ENCODE measurements around the gene STAC2. TPM values are rescaled to one million over a fixed set of nuclear protein-coding genes. Genes with fewer than 3 reads are reported as not detected.

Gene STAC2
- total RNA-seq, 1 experiment from 2014 or later = not detected

GRCh38 chr17:39236450-39236927 is 10.7 kb upstream of the STAC2 start:
- no peak for DNase-seq (ENCODE audit: low read depth)
- in situ Hi-C loops (cut with HindIII; ENCODE audit: low pct_unique_long_range_greater_than_20kb, low sequenced_read_pairs) = no loop called here

DNA sequence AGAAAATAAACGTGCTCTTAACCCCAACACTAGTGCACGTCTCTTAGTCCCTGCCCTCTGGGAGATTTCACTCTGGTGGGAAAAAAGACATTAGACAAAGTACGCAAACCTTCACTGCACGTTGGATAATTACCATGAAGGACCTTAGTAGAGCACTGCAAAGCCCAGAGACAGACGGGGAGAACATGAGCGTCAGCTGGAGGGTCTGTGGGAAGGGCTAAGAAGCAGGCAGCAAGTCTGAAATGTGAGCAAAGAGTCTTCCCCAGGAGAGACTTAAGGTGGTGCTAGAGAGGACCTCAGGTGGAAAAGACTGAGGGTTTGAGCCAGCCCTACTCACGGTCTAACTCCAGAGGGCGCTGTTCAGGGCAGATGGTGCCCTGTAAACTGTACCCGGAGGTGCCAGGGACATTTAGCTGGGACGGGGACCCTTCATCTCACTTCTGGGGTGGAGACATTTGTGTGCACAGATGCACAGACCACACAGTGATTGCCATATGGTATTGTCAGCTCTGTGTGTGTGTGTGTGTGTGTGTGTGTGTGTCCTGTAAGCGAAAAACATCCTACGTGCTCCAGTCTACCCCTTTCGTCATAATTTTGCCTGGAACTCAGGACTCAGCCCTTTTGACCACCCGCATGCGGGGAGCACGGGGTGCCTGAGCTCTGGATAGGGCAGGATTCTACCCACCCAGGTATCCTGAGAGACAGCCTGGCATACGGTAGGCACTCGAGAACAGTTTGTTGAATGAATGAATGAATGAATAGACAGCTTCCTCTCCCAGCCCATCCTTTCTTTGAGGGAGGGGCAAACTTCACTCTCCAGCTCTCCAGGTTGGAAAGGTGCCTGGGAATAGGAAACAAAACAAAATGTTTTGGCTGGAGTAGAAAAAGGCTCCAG is 10.1 kb upstream of the STAC2 start:
- peak; percentile 33 for DNase-seq (ENCODE audit: low read depth)
- in situ Hi-C loops (cut with HindIII; ENCODE audit: low pct_unique_long_range_greater_than_20kb, low sequenced_read_pairs) = no loop called here

DNA sequence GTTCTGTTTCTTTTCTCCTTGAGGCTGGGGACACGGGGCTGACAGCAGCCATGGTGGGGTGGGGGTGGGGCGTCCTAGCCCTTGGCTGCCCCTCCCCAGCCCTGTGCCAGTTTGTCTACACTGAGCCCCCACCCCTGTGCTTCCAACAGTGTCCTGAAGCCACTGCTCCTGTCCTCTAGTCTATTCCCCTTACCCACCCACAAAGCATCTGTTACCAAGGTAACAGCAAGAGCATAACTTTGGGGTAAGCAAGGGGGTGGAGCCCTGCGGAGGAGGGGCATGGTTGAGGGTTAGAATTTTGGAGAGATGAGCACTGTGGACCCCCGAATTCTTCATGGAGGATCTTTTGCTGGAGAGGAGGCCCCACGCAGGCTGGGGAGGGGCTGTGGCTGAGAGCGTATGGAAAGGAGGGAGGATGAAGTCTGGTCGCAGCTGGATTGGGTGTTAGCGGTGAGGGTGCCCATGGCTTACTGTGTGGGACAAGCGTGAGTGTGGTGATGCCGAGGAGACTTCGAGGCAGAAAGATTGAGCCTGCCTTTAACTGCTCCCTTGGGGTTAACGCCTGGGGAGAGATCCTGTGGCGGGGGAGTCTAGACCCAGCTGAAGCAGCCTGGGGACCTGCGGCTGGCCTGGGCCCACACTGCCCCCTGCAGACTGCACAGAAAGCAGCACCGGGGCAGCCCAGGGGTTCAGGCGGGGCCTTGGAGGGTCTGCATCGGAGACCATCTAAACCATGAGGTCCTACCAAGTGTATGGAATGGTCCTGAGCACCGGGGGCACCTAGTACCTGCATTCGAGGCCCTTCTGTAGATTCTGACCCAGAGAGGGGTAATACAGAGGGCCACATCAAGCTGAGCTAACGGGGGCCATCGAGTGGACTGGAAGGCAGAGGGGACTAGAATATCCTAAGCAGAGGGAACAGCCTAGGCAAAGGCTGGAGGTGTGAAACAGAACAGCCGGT is 6.1 kb upstream of the STAC2 start:
- in situ Hi-C loops (cut with HindIII; ENCODE audit: low pct_unique_long_range_greater_than_20kb, low sequenced_read_pairs) = no loop called here
- no peak for DNase-seq (ENCODE audit: low read depth)

DNA sequence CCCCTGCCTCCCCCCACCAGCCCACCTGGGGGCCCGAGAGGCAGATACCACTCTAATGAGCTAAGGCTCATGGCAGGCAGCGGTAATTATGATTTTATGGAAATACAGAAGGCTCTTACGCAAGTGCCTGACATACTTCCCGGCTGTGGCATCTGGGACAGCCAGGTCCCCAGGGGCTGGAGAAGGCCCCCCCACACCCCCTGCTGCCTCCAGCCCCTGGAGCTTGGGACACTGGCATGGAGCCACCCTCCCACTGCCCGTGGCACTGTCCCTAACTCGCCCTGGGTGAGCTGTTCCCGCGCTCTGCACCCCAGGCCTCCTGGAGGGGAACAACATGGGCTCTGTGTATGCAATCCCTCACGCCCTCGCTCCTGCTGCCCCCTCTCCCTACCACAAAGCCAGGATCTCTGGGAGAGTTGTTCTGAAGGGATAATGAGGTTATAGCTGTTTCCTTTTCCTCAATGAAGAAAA is 5.4 kb upstream of the STAC2 start:
- in situ Hi-C loops (cut with HindIII; ENCODE audit: low pct_unique_long_range_greater_than_20kb, low sequenced_read_pairs) = no loop called here
- no peak for DNase-seq (ENCODE audit: low read depth)

DNA sequence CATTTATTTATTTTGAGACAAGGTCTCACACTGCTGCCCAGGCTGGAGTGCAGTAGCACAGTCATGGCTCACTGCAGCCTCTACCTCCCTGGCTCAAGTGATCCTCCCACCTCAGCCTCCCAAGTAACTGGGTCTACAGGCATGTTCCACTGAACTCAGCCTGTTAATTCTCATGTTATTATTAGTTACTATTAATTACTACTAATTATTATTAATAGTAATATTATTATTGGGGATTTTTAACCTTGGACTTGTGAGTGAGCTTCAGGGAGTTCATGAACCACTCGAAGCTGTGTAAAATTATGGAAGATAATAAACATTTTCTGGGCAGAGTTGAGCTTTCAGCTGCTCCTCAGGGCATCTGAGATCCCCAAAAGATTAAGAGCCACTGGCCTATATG is 4.6 kb upstream of the STAC2 start:
- no peak for DNase-seq (ENCODE audit: low read depth)
- in situ Hi-C loops (cut with HindIII; ENCODE audit: low pct_unique_long_range_greater_than_20kb, low sequenced_read_pairs) = no loop called here

GRCh38 chr17:39229274-39229913 is 3.6 kb upstream of the STAC2 start:
- in situ Hi-C loops (cut with HindIII; ENCODE audit: low pct_unique_long_range_greater_than_20kb, low sequenced_read_pairs) = no loop called here
- no peak for DNase-seq (ENCODE audit: low read depth)

DNA sequence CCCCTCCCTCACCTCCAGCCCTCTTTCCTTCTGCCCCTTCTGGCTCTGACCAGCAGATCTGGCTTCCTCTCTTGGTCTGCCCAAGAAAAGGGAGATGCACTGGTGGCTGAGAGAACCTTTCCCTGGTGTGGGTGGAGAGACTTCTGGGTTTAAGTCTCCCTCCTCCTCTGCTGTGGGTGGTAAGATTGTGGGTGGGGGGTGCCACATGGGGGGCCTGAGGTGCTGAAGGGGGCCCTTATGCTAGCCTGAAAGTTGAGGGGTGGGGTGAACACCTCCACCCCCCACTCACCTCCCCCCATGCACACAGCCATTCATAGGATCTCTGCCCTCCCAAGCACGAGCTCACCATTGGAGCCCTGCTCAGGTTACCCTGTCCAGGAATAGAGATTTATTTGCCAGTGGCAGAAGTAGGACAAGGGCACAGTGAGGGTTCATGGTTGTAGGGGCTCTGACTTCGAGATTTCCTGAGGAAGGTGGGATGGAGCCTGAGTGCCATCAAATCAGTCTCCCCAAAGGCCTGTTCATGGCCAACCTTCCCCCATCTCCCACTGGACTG is 1.7 kb upstream of the STAC2 start:
- no peak for DNase-seq (ENCODE audit: low read depth)

GRCh38 chr17:39225959-39226683 is 376 bp upstream of the STAC2 start:
- DNase-seq (ENCODE audit: low read depth) = peak; percentile 69
- in situ Hi-C loops (cut with HindIII; ENCODE audit: low pct_unique_long_range_greater_than_20kb, low sequenced_read_pairs) = no loop called here

More for the DNA sequence above, 1.7 kb upstream of the STAC2 start:
- in situ Hi-C loops (cut with HindIII; ENCODE audit: low pct_unique_long_range_greater_than_20kb, low sequenced_read_pairs) = no loop called here

DNA sequence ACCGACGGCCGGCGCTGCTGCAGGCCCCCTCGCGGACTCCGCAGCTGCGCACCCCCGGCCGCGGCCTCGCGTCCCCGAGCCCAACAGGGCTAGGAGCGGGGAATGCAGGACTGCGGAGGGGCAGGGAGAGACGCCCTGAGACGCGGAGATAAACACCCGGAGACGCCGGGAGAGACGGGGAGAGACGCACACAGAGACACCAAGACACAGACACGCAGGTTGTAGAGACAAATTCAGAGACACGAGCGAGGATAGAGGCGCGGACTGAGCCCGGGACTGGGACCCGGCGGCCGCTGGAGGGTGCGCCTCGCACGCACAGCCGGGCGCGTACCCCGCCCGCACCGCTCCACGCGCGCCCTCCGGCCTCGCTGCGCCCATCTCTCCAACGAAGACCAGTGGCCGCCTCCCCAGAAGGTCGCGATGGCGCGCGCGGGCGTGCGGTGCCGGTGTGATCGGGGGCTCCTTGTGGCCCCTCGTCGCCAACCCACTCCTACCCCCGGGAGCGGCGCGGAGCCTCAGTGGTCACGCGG is 902 bp downstream of the STAC2 start:
- DNase-seq (ENCODE audit: low read depth) = no peak
- in situ Hi-C loops (cut with HindIII; ENCODE audit: low pct_unique_long_range_greater_than_20kb, low sequenced_read_pairs) = no loop called here

GRCh38 chr17:39223907-39224777 is 1.6 kb downstream of the STAC2 start:
- DNase-seq (ENCODE audit: low read depth) = no peak
- in situ Hi-C loops (cut with HindIII; ENCODE audit: low pct_unique_long_range_greater_than_20kb, low sequenced_read_pairs) = no loop called here

- in situ Hi-C loops (cut with HindIII; ENCODE audit: low pct_unique_long_range_greater_than_20kb, low sequenced_read_pairs) = no loop called here
- DNase-seq (ENCODE audit: low read depth) = no peak
Measured at GRCh38 chr17:39222866-39223834, 2.6 kb downstream of the STAC2 start.

DNA sequence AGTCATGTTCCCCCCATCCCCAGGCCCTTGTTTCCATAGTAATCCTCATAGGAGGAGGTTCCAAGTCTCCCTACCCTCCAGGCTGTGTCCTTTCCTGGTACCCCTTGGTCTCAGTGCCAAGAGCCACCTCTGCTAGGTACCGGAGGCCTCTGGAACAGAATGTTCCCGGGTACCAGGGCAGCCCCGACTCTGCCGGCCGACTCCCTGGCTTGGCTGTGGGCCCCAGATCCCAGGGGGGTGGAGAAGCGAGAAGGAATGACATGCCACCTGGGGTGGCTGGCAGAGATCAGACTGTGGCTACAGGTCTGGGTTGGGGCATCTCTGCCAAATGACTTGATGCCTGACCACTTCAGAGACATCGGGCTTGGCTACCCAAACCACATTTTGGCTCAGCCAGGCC is 3.6 kb downstream of the STAC2 start:
- in situ Hi-C loops (cut with HindIII; ENCODE audit: low pct_unique_long_range_greater_than_20kb, low sequenced_read_pairs) = no loop called here
- DNase-seq (ENCODE audit: low read depth) = no peak

GRCh38 chr17:39221572-39221971 is 4.2 kb downstream of the STAC2 start:
- in situ Hi-C loops (cut with HindIII; ENCODE audit: low pct_unique_long_range_greater_than_20kb, low sequenced_read_pairs) = no loop called here
- no peak for DNase-seq (ENCODE audit: low read depth)

DNA sequence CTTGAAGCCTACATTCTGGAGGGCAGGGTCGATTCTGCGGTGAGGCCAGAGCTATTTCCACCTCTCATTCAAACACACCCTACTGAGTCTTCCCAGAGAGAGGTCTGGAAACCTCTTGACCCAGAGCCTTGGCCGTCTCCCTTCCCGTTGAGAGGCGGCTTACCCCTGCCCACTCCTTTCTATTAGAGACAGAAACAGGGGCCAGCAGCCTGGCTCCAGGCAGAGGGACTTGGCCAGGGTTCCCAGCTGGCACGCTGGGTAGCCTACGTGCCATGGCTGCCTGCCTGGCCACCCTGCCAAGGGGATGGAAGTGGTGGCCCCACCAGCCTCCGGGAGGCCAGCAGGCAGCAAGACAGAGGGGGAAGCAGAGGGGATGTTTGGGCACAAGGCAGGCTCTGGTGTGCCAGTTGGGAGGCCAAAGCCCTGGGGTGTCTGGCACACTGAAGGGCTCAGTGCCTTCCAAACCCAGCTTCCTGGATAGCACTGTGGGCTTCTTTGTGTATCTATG is 6.0 kb downstream of the STAC2 start:
- in situ Hi-C loops (cut with HindIII; ENCODE audit: low pct_unique_long_range_greater_than_20kb, low sequenced_read_pairs) = no loop called here
- no peak for DNase-seq (ENCODE audit: low read depth)

DNA sequence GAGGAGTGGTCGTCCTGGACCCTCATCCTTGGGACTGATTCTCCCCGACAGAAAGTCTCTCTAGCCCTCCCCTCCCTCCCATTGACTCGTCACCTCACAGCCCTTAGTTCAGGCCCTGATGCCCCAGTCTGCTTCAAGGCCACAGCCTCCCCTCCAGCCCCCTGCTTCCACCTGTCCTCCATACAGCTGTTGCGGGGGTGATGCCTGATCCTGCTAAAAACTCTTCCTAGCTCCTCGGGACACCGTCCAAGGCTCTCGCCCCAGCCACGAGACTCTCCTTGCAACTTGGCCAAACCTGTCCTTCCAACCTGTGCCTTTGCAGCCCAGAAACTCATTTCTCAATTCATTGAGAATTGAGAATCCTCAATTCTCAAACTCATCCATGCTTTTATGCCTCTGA is 6.8 kb downstream of the STAC2 start:
- DNase-seq (ENCODE audit: low read depth) = no peak
- in situ Hi-C loops (cut with HindIII; ENCODE audit: low pct_unique_long_range_greater_than_20kb, low sequenced_read_pairs) = no loop called here
